GM21576 (cell line): ENCODE measurements around the gene CRHR1.

Source experiments
- ATAC-seq: cut with Tn5 transposase; IDR thresholded peaks from one replicate; pipeline ENCODE4 v1.9.1; 2021; ENCODE audit warnings: mild to moderate bottlenecking, moderate library complexity; ENCODE audit not compliant: unreplicated experiment

Gene CRHR1

DNA sequence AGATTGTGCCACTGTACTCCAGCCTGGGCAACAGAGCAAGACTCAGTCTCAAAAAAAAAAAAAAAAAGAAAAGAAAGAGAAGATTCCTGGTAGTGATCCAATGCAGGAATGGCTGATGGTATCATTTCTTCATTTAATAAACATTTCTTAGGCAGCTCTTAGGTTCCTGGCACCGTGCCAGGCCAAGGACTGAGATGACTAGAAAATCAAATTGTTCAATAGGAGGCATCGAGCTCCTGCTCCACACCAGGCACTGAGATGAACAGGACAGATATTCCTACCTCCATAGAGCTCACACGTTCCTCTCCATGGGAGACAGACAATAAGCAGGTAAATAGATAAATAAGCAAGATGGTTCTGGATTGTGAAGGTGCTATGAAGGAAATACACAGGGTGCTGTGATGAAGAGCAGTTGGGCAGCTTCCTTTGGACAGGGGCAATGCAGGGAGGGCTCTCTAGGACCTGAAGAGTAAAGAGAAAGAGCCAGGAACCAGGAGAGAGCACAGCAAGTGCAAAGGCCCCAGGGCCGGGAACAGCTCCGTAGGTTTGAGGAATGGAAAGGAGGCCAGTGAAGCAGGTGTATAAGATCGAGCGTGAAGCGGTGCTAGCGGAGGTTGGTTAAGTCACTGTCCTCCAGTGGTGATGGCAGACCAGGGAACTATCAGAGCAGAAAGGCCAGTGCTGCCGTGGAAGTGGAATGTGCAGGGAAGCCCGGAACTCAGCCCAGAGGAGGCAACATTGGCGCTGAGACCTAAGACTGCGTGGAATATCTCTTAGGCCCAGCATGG, 26.5 kb upstream of the CRHR1 start:
- no peak for ATAC-seq

DNA sequence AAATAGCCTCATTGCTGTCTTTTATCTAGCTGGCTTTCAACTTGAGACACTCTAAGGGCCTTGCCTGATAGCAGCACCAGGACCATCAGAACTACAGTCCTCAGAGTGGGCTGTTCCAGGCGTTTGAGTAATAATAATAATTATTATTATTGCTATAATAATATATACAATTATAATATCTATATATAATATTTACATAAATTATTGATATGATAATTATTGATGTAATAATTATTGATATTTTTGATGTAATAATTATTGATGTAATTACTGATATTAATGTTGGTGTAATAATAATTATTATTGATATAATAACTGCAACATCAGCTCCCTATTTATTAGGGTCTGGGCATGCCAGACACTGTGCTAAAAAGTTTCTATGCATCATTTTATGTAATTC, 25.6 kb upstream of the CRHR1 start:
- no peak for ATAC-seq

DNA sequence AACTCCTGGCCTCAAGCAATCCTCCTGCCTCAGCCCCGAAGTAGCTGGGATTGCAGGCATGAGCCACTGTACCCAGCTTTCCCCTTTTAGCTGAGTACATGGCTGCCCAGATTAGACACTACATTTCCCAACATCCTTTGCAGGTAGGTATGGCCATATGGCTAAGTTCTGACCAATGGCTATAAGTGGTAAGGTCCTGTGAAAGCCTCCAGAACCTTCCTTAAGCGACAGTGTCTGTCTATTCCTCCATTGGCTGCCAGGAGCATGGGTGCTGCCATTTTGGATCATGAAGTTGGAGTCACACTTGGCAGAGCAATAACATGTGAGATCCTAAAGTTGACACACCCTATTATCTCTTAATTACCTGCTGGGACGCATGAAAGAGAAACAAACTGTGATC, 24.4 kb upstream of the CRHR1 start:
- no peak for ATAC-seq

DNA sequence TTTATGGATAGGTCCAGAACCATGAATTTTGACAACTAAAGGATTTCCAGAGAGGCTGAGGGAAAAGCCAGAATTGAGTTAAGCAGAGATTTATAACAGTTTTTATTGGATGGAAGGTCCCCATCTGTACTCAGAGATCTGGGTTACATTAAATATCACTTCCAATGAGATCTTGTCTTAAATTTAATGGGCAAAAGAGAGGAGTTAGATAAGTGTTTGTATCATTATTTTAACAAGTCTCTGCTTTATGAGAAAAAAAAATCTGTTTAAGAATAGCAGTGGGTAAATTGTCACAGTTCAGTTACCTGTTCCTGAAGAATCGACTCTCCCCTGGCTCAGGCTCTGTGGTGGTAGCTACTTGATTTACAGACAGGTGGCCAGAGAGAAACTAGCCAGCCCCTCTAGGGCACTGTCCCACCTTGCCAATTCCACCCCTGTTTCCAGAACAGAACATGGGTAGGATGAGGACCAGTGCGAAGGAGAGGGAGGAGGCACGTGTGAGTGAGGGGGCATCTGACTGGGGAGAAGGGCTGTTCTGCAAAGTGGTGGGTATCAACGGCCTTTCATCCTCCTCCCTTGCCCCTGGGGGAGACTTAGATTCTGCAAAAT, 22.1 kb upstream of the CRHR1 start:
- no peak for ATAC-seq

DNA sequence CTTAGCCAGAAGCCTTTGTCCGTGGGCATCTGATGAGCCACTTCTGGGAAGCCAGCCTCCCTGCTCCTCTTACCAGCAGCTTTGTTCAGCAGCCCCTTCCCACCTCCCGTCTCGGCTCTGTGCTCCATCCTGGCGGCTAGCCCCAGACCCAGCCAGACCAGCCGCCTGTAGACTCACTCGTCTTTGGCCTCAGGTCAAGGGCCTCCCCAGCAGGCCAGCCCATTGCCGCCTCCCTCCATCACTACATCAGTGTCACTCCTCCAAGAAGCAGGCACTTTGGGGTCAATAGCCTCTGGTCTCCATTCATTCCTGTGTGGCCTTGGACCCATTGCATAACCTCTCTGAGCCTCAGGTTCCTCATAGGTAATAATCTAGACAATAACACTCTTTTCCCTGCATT, 20.9 kb upstream of the CRHR1 start:
- ATAC-seq = no peak

DNA sequence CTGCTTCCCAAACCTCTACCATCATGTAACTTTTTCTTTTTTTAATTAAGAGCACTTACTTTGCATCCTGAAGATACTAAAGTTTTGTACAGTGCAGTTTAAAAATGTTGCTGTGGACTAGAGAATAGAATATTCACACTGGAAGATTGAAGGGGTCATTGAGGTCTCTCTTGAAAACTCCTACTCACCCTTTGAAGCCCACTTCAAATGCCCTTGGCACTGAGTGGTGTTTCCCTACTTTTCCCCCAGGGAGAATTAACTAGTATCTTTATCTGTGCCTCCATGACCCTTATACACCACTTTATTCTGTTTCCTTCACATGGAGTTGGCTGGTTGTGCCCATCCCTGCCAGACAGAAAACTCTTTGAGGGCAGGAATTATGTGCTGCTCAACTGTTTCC, 19.6 kb upstream of the CRHR1 start:
- ATAC-seq = no peak

DNA sequence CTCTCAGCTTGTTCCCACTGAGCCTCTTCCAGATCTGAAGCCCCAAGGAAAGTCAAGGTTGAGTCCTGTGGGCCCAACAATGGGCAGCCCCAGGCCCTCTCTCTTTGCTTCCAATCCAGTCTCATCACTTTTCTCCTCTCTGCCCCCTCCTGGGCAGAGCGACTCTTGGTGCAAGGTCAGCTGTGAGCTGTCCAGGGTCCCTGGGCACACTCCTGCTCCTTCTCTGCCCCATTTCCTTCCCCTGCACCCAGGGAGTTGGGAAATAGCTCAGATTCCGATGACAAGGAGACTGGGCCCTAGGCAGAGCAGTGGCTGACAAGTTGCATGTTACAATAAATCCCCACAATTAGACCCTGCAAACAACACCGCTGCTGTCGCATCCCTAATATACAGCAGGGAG, 16.1 kb upstream of the CRHR1 start:
- ATAC-seq = no peak

DNA sequence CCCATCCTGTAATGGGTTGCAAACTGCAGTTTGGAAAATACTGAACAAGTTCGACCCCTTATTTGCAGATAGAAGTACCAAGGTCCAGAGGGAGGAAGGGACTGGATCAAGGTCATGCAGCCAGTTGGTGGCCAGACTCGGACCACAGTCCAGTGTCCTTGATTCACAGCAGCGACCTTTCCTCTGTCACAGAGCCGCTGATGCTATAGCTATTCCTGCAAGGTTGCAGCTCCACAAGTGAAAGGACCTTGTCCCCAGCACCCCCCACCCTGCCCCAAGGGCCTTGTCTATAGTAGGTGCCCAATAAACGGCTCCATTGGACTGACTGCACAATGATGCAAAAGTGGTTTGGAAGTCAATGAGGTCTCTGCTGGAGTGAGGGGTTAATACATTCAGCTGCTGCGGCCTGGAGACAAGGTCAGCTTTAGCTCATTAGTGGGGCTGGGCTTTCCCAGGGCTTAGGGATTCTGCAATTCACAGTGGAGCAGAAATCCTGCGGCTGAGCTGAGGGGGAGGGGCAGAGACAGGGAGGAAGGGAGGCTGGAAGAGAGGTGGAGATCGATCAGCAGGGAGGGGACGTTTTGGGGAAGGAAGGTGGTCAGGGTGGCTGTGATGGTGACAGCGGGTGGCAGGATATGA, 13.4 kb upstream of the CRHR1 start:
- no peak for ATAC-seq

DNA sequence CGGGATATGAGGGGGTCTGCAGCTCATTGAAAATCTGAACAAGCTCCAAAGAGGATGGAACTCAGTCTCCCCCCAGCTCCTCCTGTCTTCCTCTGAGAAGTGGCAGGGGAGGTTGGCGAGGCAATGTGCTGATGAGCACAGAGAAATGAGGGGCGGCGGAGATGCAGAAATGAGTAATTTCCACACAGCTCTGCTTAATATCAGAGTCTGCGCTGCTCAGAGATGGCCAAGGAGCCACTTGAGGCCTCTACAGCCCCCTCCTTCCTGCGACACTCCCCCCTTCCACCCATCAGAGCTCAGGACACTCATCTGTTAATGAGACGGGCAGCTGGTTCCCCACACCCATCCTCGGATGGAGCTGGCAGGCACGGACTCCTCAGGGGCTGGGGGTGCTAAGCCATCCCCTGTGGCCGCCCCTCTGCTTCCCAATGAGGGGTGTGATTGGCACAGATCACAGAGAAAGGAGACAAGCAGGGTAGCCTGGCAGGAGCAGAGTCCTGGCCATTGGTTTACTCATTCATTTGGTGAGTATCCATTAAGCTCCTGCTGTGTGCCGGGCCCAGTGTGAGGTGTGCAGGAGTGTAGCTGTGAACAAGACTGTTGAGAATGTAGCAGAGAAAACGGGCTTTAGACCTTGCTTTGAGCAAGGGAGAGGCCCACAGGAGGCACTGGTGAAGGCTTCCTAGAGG, 12.7 kb upstream of the CRHR1 start:
- ATAC-seq = no peak

DNA sequence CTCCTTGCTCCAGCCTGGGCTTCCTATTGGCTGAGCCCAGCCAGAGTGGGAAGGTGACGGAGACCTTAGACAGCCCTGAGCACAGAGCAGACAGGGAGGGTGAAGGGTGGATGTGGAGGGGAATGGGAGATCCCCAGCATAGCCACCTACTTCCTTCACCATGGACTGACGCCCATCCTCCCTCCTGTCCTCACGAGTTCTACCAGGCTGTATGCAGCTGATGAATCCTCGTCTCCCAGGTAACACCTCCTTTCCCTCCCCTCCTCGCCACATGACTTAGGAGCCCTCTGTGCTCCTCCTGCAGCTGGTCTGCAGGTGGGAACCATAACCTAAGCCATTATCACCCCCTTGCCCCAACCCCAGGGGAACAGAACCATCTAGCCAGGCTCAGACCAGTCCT, 9.0 kb upstream of the CRHR1 start:
- ATAC-seq = no peak

DNA sequence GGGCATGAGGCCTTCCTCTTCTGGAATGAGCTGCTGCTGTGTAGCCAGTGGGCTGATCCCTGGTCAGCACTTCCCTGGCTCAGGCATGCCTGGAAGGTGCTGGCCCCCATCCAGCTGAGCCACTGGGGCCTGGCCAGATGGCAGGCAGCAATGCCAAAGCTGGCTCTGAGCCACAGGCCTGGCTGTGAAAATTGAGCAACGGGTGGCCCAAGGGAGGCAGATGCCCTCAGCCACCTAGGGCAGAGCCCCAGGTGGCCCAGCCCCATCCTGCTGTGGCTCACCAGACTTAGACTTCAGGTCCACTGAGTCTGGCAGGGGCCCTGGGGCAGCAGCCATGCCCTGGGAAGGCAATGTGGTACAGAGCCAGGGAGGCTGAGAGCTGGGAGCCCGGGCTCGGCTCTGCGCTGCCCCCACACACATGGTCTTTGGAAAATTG, 8.5 kb upstream of the CRHR1 start:
- no peak for ATAC-seq

DNA sequence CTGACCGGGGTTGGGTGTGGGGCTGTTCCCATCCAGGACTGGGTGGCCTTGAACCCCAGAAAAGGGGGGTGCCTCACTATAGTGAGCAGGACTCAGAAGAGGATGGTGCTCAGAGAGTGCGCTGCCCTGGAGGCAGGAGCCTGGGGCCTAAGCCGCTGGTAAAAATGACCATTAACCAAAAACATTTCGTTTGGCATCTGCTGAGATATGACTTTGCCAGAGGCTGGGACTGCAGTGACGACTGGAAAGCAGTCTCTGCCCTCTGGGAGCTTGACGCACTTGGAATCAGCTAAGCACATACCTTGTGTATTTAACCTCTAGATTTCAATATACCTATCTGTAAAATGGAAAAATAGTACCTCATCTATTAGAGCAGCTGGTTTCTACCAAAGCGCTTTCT, 7.2 kb upstream of the CRHR1 start:
- no peak for ATAC-seq

DNA sequence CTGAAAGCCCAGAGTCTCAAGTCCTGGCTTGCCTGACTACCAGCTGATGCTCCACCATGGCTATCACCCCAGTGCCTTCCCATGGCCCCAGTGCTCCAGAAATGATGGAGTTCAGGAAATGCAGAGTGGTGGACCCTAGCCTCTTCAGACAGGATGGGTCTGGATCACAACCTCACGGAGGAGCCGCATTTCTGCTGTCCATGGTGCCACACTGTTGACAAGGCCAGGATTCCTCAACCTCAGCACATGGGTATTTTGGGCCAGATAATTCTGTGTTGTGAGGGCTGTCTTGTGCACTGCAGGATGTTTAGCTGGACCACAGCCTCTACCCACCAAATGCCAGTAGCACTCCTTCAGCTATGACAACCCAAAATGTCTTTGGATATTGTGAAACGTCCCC, 6.7 kb upstream of the CRHR1 start:
- ATAC-seq = no peak

DNA sequence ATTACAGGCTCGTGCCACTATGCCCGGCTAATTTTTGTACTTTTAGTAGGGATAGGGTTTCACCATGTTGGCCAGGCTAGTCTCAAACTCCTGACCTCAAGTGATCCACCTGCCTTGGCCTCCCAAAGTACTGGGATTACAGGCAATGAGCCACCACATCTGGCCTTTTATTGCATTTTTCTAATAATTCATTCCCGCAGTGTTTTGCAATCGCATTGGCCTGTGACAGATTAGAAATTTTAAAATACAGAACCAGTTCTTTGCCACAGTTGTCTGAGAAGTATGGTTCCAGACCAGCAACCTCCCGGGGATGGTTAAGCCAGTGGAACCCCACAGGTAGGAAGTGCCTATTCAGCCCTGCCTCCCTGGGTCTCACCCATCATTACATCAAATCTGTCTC, 3.2 kb upstream of the CRHR1 start:
- ATAC-seq = no peak

DNA sequence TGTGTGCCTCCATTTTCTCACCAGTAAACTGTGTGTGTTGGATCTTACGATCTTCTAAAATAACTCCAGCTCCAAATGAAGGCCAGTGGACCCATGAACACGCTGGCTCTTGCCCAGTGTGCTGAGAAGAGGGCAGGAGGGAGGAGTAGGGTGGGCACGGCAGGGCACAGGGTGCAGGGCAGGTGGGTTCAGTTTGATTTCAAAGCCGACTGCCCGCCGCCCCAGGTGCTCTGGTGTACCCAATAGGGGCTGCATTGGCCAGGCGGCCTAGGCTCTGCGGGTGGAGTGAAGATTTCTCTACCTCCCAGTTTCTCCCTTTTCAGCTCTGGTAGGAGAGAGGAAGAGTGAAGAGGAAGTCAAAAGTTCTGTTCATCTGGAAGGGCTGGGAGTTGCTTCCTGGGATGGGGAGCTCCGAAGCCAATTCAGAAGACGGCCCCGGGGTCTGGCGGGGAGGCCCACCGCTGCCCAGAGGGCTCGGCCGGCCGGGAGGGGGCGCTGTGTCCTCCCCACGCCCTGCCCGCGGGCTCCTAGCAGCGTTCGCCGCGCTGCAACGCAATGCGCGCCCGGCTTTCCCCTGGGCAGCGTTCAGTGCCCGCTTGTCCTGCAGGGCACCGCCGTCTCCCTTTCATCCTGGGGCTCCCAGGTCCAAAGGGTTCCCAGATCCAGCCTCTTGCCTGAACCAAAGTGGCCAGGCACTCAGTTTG, 1.1 kb upstream of the CRHR1 start:
- ATAC-seq = no peak

DNA sequence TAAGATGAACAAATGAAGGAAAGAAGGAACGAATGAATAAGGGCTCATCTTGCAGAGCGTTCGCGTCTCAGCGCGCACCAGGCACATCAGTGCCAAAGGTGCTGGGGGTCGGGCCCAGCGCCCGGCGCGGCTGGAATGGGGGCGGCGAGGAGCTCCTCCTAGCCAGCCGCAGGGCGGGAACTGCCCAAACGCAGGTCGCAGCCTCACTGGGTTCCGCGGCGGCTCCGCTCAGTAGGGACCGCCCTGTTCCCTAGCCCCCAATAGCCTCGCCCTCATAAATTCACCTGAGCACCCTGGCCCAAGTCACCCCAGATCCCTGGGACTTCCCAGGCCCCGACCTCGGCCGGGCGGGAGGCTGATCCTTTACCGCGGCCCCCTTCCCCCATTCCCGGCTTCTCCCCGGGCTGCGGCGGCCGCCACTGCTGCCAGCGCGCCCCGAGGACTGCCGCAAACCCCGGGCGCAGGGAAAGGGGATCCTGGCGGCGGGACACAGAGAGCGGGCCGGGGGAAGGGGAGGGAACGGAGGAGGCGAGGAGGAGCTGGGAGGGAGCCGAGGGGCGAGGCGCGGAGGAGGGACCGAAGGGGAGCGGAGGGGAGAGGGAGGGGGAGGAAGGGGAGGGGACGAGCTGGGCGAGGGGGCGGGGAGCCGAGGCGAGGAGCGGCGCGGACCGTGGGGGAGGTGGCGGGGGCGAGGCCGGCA, 377 bp upstream of the CRHR1 start:
- no peak for ATAC-seq

DNA sequence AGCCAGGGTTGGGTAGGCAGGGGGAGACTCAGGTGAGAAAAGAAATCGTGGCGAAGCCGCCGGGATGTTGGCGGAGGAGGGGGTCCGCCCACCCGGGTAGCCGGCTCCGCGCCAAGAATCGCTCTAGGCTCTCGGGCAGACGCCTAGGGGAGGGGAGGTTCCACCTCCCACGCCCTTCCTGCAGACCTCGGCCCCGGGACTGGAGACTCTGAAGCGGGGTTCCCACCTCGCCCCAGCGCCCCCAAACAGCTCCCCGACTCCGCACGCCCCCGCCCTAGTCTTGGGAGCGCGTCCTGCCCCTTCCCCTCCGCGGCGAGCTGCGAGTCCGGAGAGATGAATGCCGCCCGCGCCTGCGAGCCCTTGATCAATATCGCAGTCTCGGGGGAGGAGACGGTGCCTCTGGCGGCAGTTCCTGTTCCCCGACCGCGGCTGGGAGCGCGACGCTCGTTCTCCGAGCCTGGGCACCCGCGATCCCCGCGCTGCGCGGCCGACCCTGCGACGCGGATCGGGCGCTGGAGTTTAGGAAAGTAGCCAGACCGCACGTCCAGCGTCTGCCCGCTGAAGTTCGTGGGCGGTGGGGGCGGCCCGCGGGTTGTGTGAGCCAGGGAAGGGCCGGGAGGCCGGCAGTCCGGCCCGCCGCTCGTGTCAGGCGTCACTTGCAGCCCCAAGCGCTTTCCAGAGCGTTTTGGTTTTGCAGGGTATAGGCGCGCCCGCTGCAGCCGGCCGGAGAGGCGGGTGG, 790 bp downstream of the CRHR1 start:
- no peak for ATAC-seq

DNA sequence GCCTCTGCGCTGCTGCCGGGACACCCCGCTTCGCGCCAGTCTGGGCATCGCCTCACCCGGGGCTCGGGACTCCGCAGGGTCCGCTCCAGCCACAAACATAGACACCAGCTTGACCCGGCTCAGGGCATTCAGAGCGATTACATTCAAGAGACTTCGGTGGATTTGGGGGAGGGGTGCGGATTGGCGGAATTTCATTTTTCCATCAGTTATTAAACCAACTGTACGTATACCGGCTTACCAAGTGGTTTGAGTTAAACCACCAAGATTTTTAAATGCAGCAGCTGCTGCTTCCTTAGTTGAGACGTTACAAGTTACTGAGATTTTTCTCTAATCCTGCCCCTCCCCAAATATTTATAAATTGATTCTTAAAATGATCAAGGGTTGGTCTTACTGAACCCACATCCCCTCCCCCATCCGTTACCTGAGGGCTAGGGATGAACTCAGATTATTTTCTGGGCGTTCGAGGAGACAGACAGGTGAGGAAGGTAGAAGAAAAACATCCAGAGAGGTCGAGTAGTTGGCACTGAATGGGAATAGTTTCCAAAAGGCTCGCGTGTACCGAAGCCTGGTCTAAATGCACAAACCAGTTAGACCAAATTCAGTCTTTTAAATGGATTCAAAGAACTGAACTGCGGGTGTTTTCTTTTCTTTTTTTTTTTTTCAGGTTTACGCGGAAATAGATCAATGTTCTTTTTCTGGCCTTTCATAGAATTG, 1.5 kb downstream of the CRHR1 start:
- no peak for ATAC-seq

DNA sequence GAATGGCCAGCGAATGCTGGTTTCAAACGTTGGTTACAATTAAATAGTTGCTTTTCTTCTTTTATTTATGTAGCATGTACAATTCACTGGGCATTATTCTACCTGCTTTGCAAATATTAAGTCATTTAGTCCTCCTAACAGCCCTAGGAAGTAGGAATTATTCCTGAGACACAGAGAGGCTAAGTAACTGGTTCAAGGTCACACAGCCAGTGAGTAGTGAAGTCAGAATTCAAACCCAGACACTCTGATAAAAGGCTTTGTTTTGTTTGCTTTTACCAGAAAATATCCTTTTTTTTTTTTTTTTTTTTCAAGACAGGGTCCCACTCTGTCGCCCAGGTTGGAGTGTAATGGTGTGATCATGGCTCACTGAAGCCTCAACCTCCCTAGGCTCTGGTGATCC, 2.2 kb downstream of the CRHR1 start:
- ATAC-seq = no peak
